HG03108 (cell line): Measurements from ENCODE around the gene CCDC86.

ENCODE experiments used
- ATAC-seq: cut with Tn5 transposase; IDR thresholded peaks from one replicate; pipeline ENCODE4 v1.9.1; 2021; ENCODE audit warnings: moderate library complexity; ENCODE audit not compliant: unreplicated experiment

CCDC86 gene

DNA sequence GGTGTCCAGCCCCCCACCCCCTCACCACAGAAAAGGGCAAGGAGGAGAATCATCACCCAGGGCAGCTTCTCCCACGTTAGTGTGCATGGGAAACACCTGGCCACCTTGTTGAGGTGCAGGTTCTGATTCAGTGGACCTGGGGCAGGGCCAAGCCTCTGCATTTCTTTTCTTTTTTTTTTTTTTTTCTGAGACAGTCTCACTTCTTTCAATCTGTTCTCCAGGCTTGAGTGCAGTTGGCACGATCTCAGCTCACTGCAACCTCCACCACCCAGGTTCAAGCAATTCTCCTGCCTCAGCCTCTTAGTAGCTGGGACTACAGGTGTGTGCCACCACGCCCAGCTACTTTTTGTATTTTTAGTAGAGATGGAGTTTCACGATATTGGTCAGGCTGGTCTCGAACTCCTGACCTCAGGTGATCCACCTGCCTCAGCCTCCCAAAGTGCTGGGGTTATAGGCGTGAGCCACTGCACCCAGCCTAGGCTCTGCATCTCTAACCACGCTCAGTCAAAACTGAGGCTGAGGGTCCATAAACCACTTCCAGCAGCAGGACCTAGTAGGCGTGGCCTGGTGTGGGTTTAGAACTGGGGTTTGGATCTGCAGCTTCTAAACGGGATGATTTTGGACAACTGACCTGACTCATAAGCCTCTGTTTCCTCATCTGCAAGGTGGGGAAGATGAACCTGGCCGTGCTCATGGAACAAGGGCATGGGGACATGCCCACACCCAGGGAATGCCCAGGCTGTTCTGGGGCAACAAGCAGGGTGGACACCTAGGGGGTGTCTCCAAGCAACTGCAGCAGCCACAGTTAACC is 26.2 kb downstream of the CCDC86 start:
- no peak for ATAC-seq

- ATAC-seq, result no peak
Measured at GRCh38 chr11:60868682-60869450, 27.0 kb downstream of the CCDC86 start.

- ATAC-seq, result no peak
Measured at GRCh38 chr11:60869451-60869825, 27.5 kb downstream of the CCDC86 start.

- ATAC-seq, result no peak
Measured at GRCh38 chr11:60870276-60870675, 28.4 kb downstream of the CCDC86 start.

GRCh38 chr11:60870733-60871377 is 28.9 kb downstream of the CCDC86 start:
- no peak for ATAC-seq

- no peak for ATAC-seq
Measured at GRCh38 chr11:60871378-60872061, 29.6 kb downstream of the CCDC86 start.

DNA sequence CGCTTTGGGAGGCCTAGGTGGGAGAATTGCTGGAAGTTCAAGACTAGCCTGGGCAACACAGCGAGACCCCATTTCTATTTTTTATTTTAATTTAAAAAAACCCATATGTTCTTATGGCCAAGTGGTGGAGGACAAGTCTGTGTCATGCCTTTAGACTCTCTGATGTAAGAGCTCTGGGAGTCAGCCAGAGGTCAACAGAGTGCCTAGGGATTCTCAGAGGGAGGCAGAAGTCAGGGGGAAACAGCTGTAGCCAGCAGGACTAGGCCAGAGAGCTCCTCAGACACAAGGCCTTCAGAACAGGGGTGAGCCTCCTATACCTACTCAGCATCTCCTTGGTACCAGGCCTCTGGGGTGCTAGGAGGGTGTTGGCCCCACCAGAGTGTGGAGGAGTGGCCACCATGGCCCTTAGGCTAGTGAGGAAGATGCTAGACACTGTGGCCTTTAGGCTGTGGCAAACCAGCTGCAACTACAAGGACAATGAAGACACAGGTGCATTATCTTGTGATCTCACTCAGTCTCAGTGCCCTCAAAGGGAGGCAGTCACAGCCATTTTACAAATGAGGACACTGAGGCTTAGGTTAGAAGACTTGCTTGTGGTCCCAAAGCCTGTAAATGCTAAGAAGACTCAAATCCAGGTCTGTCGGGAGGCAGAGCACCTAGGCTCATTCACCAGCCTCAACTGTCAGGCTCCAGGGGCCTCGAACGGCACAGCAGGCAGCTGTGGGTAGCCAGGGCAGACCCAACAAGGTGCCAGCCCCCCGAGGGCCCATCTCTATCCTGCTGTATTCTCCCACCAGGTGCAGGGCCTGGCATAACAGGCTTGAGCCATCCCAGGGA is 30.4 kb downstream of the CCDC86 start:
- no peak for ATAC-seq

GRCh38 chr11:60872961-60873524 is 31.1 kb downstream of the CCDC86 start:
- ATAC-seq, result no peak

DNA sequence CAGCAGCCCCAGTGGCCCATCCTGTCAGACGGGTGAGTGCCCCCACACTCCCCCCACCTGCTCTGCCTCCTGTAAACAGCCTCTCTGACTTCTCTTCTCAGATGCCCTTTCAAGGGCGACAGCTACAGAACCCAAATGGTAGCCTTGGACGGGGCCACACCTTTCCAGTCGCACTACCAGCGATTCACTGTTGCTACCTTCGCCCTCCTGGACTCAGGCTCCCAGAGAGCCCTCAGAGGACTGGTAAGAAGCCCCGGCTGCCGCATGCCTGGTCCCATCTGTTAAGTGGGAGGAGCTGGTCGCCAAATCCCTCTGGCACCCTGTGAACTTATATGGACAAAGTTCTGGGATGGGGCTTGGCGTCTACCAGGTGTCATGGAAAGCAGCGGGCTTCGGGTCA is 31.6 kb downstream of the CCDC86 start:
- ATAC-seq, result no peak

- ATAC-seq, result no peak
Measured at GRCh38 chr11:60874421-60875365, 32.8 kb downstream of the CCDC86 start.

DNA sequence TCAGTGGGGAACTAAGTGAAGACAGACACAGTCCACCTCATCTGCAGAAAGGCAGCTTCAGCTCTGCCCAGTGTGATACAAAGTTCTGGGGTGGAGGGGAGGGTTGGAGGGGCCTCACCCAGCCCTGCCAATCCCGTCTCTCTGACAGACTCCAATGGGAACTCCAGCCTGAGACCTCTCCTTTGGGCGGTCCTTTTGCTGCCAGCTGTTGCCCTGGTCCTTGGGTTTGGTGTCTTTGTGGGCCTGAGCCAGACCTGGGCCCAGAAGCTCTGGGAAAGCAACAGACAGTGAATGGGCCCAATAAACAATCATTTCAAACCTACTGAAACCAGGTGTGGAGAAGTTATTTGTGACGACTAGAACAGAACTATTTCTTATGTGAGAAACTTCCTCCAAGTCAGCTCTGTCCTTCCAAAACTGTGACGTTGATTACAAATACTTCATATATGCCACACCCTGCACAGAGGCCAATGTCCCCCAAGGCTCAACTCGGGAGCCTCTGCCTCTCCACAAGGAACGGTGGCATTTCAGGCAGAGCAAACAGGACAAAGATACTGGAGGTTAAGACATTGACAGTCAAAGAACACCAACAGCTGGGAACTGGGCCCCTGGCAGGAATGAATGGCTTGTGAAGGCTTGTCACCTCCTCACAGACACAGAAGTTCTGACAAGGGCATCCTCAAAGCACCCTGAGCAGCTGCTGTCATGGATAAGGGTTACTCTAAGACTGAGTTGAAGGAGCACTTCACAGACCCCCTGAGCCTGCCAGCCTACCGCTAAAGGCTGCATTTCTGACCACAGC is 33.7 kb downstream of the CCDC86 start:
- ATAC-seq, result no peak

GRCh38 chr11:60876168-60876485 is 34.2 kb downstream of the CCDC86 start:
- no peak for ATAC-seq

DNA sequence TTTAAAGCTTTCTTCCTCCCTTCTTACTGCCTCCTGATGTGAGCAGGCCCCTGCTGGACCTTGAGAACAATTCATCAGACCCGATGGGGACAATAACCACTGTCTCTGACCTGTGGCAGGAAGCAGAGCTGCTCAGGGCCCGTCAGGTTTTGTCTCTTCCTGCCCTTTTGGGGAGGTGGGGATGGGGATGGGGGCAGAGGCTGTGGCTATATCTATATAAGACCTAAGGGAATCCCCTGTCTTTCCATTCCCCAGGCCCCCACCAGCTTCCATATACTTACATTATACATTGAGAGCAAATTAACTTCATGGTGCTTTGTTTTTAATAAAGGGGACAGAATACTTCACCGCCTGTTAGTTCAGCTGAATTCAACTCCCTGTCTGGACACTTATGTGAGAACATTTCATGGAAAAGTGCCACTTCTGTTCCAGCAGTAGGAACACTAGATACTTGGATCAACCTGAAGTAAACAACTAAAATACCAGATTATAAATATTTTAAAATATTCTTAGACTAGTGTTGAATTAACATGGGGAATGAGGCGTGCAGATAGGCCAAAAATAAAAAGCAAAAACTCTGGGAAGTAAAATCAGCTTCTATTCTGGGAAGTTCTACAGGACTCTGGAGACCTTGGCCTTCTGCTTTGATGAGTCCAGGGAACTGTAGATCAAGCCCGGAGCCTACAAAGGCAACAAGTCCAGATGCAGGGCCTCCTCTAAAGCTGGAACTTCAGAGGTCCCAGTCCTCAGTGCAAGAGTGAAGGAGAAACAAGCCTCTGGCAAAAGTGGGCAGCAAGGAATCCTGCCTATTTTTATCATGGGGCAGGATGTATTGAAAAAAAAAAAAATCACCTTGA is 36.6 kb downstream of the CCDC86 start:
- no peak for ATAC-seq

GRCh38 chr11:60879104-60879503 is 37.2 kb downstream of the CCDC86 start:
- no peak for ATAC-seq

DNA sequence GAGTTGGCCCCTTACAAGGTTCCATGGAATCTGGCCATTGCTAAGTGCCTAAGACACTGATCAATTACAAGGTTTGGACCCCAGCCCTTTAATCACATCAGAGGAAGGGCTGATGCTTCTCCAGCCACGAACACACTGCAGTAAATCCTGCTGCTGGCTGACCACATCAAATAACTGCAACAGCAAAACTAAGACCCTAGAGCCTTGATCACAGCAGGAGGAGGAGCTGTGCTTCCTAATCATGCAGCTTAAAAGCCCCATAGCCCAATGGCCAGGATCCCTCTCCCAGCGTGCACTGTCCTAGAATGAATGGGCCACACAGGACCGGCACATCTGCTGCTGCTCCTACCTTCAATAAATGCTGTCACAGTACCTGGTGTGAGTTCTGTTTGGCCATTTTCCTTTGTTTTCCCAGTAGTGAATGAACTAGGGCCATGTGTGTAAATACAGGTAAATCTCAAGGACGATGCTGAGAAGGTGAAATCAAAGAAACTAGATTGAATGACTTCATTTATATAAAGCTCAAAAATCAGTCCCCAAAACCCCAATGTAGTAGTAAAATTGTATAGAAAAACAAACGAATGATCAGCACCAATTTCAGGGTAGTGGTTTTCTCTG is 38.2 kb downstream of the CCDC86 start:
- ATAC-seq, result no peak

DNA sequence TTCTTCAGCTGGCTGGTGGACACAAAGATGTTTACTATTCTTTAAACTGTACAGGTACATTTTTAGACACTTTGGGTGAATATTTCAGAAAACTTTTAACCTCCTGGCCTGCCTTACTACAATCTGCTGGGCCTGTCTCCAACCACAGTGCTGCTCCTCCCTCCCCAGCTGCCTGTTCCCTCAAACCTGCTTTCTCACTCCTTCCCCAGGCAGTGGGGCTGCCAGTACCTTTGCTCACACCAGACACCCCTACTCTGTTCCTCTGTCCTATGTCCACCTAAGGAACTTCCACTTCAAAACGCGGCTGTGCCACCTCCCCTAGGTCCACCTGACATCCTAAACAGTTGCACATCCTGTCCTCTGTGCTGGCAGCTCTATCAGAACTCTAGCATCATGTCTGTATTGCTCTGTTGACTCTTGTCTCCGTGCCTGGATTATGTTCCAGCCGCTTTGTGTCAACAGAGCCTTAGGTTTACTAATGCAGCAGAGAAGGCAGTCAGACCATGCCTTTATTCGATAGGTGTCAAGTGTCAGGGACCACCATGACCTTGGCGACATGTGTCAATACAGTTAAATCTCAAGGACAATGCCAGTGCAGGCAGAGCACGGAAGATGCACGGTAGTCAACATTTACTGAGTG is 38.9 kb downstream of the CCDC86 start:
- no peak for ATAC-seq
